Measurements from ENCODE around the gene RAB11FIP3. TPM values are rescaled to one million over a fixed set of nuclear protein-coding genes. Genes with fewer than 3 reads are reported as not detected.
"Not testable (repeated sequence)": the region's sequence is repeated elsewhere in the genome, so short reads cannot be mapped to it uniquely, and the experiment has no call there.

RAB11FIP3 gene
- total and polyA plus RNA-seq, 8 donors = 28.1 to 64.0 (median 54.0) TPM

- no peaks in the 10 kb centered on the region for H3K27me3 ChIP-seq
- H3K36me3 ChIP-seq = peaks cover 0 to 24% of the 10 kb centered on the region in 2 donors
- no peak for TF ChIP-seq CTCF (IDR thresholded peaks at IDR 0.05)
- H3K4me1 ChIP-seq = no peaks in the 10 kb centered on the region
- ATAC-seq = no peak
- no peaks in the 10 kb centered on the region for H3K9me3 ChIP-seq
- no peak overlapping the region for H3K4me3 ChIP-seq
- no peak overlapping the region for H3K27ac ChIP-seq
- peak in 1 of 4 donors; percentile 71 for DNase-seq
- intact Hi-C loops (cut with DNase I) = no loop called here
These were observed 76.9 kb downstream of the RAB11FIP3 start for GRCh38 chr16:502179-502943.

- no peaks in the 10 kb centered on the region for H3K4me1 ChIP-seq
- no peaks in the 10 kb centered on the region for H3K27me3 ChIP-seq
- H3K9me3 ChIP-seq = no peaks in the 10 kb centered on the region
- peak in 1 of 4 donors; percentile 36 for DNase-seq
- no peak for ATAC-seq
- H3K4me3 ChIP-seq = no peak overlapping the region
- intact Hi-C loops (cut with DNase I) = no loop called here
- H3K27ac ChIP-seq = no peak overlapping the region
- peaks cover 0 to 23% of the 10 kb centered on the region in 2 donors for H3K36me3 ChIP-seq
- no peak for TF ChIP-seq CTCF (IDR thresholded peaks at IDR 0.05)
These were observed 78.0 kb downstream of the RAB11FIP3 start for GRCh38 chr16:503150-504071.

- Histone ChIP-seq H3K27ac (no peak overlapping the region), H3K27me3 (no peaks in the 10 kb centered on the region), H3K4me1 (no peaks in the 10 kb centered on the region), H3K36me3 (peaks cover 0 to 19% of the 10 kb centered on the region in 2 donors), H3K4me3 (no peak overlapping the region), H3K9me3 (no peaks in the 10 kb centered on the region)
- no peak for TF ChIP-seq CTCF (IDR thresholded peaks at IDR 0.05)
- intact Hi-C loops (cut with DNase I) = no loop called here
- DNase-seq (peak in 1 of 4 donors; percentile 55), ATAC-seq (no peak)
These were observed 80.2 kb downstream of the RAB11FIP3 start for GRCh38 chr16:505479-506245.

- Histone ChIP-seq H3K36me3 (peaks cover 0 to 19% of the 10 kb centered on the region in 2 donors), H3K9me3 (no peaks in the 10 kb centered on the region), H3K4me3 (no peak overlapping the region), H3K4me1 (no peaks in the 10 kb centered on the region), H3K27me3 (no peaks in the 10 kb centered on the region), H3K27ac (no peak overlapping the region)
- ATAC-seq (no peak), DNase-seq (peak in 1 of 4 donors; percentile 31)
- intact Hi-C loops (cut with DNase I) = no loop called here
- no peak for TF ChIP-seq CTCF (IDR thresholded peaks at IDR 0.05)
These were observed 80.7 kb downstream of the RAB11FIP3 start for GRCh38 chr16:506246-506546.

- H3K27ac ChIP-seq; H3K4me1 ChIP-seq; DNase-seq; H3K27me3 ChIP-seq; H3K9me3 ChIP-seq; ATAC-seq; intact Hi-C loops (cut with DNase I); H3K4me3 ChIP-seq: not testable (repeated sequence)
- peaks cover 0 to 19% of the 10 kb centered on the region in 2 donors for H3K36me3 ChIP-seq
These were observed 82.1 kb downstream of the RAB11FIP3 start for GRCh38 chr16:507527-507926.
